ENCODE data around the gene RGS7.
"Not testable (repeated sequence)": the region's sequence is repeated elsewhere in the genome, so short reads cannot be mapped to it uniquely, and the experiment has no call there.

RGS7 gene

GRCh38 chr1:241063276-241063675 lies 293.7 kb downstream of the RGS7 start:
- no peak for DNase-seq

- no peak for DNase-seq
These were observed 295.9 kb downstream of the RGS7 start for GRCh38 chr1:241061062-241061461.

- DNase-seq: no peak
These were observed 308.4 kb downstream of the RGS7 start for GRCh38 chr1:241048622-241049021.

- DNase-seq: no peak
These were observed 311.3 kb downstream of the RGS7 start for GRCh38 chr1:241045659-241046058.

GRCh38 chr1:241034203-241034936 lies 322.6 kb downstream of the RGS7 start:
- no peak for DNase-seq

GRCh38 chr1:241024834-241025233 lies 332.2 kb downstream of the RGS7 start:
- no peak for DNase-seq

GRCh38 chr1:241022366-241022765 lies 334.6 kb downstream of the RGS7 start:
- no peak for DNase-seq

GRCh38 chr1:241020851-241021697 lies 335.9 kb downstream of the RGS7 start:
- no peak for DNase-seq

GRCh38 chr1:241012708-241013340 lies 344.2 kb downstream of the RGS7 start:
- no peak for DNase-seq

- no peak for DNase-seq
These were observed 349.3 kb downstream of the RGS7 start for GRCh38 chr1:241007668-241008067.

- no peak for DNase-seq
These were observed 357.2 kb downstream of the RGS7 start for GRCh38 chr1:240999826-241000225.

GRCh38 chr1:240998441-240999015 lies 358.5 kb downstream of the RGS7 start:
- DNase-seq: no peak

- DNase-seq: no peak
These were observed 359.0 kb downstream of the RGS7 start for GRCh38 chr1:240998024-240998423.

- DNase-seq: no peak
These were observed 364.0 kb downstream of the RGS7 start for GRCh38 chr1:240993004-240993403.

- DNase-seq: no peak
These were observed 365.8 kb downstream of the RGS7 start for GRCh38 chr1:240991230-240991629.

- DNase-seq: no peak
These were observed 369.1 kb downstream of the RGS7 start for GRCh38 chr1:240987928-240988327.

GRCh38 chr1:240985081-240985480 lies 371.9 kb downstream of the RGS7 start:
- DNase-seq: no peak

- DNase-seq: no peak
These were observed 376.7 kb downstream of the RGS7 start for GRCh38 chr1:240980342-240980741.

GRCh38 chr1:240976685-240977084 lies 380.3 kb downstream of the RGS7 start:
- no peak for DNase-seq

GRCh38 chr1:240973875-240974274 lies 383.1 kb downstream of the RGS7 start:
- DNase-seq: no peak

GRCh38 chr1:240972059-240972458 lies 384.9 kb downstream of the RGS7 start:
- DNase-seq: not testable (repeated sequence)

- DNase-seq: no peak
These were observed 386.8 kb downstream of the RGS7 start for GRCh38 chr1:240970253-240970652.

GRCh38 chr1:240968864-240969263 lies 388.1 kb downstream of the RGS7 start:
- no peak for DNase-seq
